ENCODE results near the gene LAMA2. TPM values are rescaled to one million over a fixed set of nuclear protein-coding genes. Genes with fewer than 3 reads are reported as not detected.
A peak's percentile ranks its signal among the peaks of the same experiment; 100 is the strongest.

LAMA2 gene
- polyA plus RNA-seq, 3 donors from 2014 or later, result 0.17 to 1.2 (median 0.34) TPM

GRCh38 chr6:129314575-129314974 is 431.6 kb downstream of the LAMA2 start:
- no peak overlapping the region for H3K4me3 Mint-ChIP-seq
- peaks cover 0 to 7% (median 1%) of the 10 kb centered on the region in 3 donors for H3K27me3 Mint-ChIP-seq (ENCODE audit: low read depth in 3 of 3)
- no peak for DNase-seq
- H3K9me3 Mint-ChIP-seq, result peaks cover 0 to 2% (median 0%) of the 10 kb centered on the region in 6 donors
- no peak overlapping the region for H3K27ac Mint-ChIP-seq
- H3K36me3 Mint-ChIP-seq, result peaks cover 22 to 26% (median 24%) of the 10 kb centered on the region in 3 donors
- peaks cover 13 to 22% of the 10 kb centered on the region in 2 donors for H3K4me1 Mint-ChIP-seq

GRCh38 chr6:129317931-129318820 is 435.2 kb downstream of the LAMA2 start:
- Mint-ChIP-seq H3K4me1 (peaks cover 8 to 17% of the 10 kb centered on the region in 2 donors), H3K4me3 (peak overlapping the region in 1 of 5 donors; percentile 2), H3K27me3 (ENCODE audit: low read depth in 3 of 3) (peaks cover 0 to 5% (median 3%) of the 10 kb centered on the region in 3 donors), H3K27ac (peak overlapping the region in 1 of 6 donors; percentile 46), H3K9me3 (peaks cover 0 to 2% (median 0%) of the 10 kb centered on the region in 6 donors), H3K36me3 (peaks cover 27 to 40% (median 29%) of the 10 kb centered on the region in 3 donors)
- DNase-seq, result no peak

DNA sequence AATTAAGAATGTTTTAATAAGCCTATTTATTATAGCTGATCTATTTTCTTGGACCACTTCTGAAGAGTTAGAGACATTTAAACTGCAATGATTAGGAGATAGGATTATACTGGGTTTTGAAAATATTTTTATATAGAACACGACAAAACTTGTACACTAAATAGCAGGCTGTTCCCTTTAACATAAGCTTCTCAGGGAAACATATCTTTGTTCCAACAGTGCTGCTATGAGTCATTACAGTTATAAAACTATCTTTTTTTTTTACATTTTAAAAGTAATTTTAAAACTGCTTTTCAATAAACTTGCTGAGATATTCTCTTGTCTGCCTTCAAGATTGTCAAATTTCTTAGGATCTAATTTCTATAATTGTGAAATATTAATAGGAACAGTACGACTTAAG is 438.0 kb downstream of the LAMA2 start:
- peaks cover 0 to 5% (median 2%) of the 10 kb centered on the region in 3 donors for H3K27me3 Mint-ChIP-seq (ENCODE audit: low read depth in 3 of 3)
- H3K27ac Mint-ChIP-seq, result no peak overlapping the region
- no peak for DNase-seq
- no peak overlapping the region for H3K4me3 Mint-ChIP-seq
- H3K4me1 Mint-ChIP-seq, result peaks cover 6 to 10% of the 10 kb centered on the region in 2 donors
- H3K36me3 Mint-ChIP-seq, result peaks cover 18 to 32% (median 23%) of the 10 kb centered on the region in 3 donors
- peaks cover 0 to 2% (median 0%) of the 10 kb centered on the region in 6 donors for H3K9me3 Mint-ChIP-seq

DNA sequence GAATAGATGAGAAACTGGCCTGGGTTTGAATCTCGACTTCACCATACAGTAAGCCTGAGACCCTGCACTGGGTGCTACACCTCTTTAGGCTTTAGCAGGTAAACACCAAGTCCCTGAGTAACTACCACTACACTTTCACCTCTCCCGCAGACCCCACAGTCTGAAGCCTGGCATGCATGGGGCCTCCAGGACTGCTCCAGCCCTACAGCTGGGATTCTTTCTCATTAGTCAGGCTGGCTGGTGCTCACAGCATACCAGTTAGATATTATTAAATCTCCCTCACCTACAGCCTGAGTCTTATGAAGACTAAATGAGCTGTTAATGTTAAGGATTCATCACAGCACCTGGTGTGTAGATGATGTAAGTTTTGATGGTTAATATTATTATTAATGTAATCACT is 438.4 kb downstream of the LAMA2 start:
- Mint-ChIP-seq H3K27ac (no peak overlapping the region), H3K36me3 (peaks cover 14 to 27% (median 19%) of the 10 kb centered on the region in 3 donors), H3K9me3 (no peaks in the 10 kb centered on the region), H3K4me3 (no peak overlapping the region), H3K27me3 (ENCODE audit: low read depth in 3 of 3) (peaks cover 0 to 5% (median 2%) of the 10 kb centered on the region in 3 donors), H3K4me1 (peaks cover 6 to 10% of the 10 kb centered on the region in 2 donors)
- DNase-seq, result no peak

- no peaks in the 10 kb centered on the region for H3K4me1 Mint-ChIP-seq
- peaks cover 0 to 3% (median 0%) of the 10 kb centered on the region in 3 donors for H3K27me3 Mint-ChIP-seq (ENCODE audit: low read depth in 3 of 3)
- H3K27ac Mint-ChIP-seq, result no peak overlapping the region
- H3K36me3 Mint-ChIP-seq, result peaks cover 12 to 28% (median 20%) of the 10 kb centered on the region in 3 donors
- peaks cover 0 to 2% (median 0%) of the 10 kb centered on the region in 6 donors for H3K9me3 Mint-ChIP-seq
- H3K4me3 Mint-ChIP-seq, result no peak overlapping the region
- DNase-seq, result no peak
Measured at GRCh38 chr6:129324345-129324744, 441.4 kb downstream of the LAMA2 start.

DNA sequence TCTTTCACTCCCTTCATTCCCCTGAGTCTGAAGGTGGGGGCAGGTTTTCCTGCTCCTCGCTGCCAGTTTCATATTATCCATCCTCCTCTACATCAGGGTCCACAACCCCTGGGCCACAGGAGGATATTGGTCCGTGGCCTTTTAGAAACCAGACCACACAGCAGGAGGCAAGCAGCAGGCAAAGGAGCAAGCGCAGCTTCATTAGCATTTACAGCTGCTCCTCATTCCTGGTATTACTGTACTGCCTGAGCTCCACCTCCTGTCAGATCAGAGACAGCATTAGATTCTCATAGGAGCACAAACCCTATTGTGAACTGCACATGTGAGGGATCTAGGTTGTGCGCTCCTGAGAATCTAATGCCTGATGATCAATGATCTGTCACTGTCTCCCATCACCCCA is 446.7 kb downstream of the LAMA2 start:
- Mint-ChIP-seq H3K36me3 (peaks cover 0 to 9% (median 9%) of the 10 kb centered on the region in 3 donors), H3K27ac (no peak overlapping the region), H3K4me1 (no peaks in the 10 kb centered on the region), H3K4me3 (no peak overlapping the region), H3K27me3 (ENCODE audit: low read depth in 3 of 3) (peaks cover 0 to 2% (median 0%) of the 10 kb centered on the region in 3 donors), H3K9me3 (peaks cover 0 to 2% (median 0%) of the 10 kb centered on the region in 6 donors)
- DNase-seq, result no peak

GRCh38 chr6:129331450-129332138 is 448.7 kb downstream of the LAMA2 start:
- Mint-ChIP-seq H3K4me1 (no peaks in the 10 kb centered on the region), H3K4me3 (no peak overlapping the region)

DNA sequence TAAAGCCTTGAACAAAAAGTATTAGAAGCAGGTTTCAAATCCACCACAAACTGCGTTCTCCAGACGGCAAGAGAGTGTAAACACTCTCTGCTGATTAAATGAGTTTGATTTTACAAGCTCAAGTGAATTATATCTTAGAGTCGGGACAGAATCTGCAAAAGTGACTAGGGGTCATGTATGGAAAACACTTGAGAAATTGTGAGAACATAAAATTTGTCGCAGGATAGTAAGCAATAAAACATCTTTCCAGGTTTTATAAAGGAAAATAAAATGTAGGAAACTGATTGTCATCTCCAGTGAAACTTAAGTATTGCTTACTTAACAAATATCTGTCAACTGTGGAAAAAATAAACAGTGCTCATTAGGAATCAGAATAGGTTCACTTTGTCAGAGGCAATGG is 452.9 kb downstream of the LAMA2 start:
- peaks cover 0 to 3% (median 0%) of the 10 kb centered on the region in 3 donors for H3K27me3 Mint-ChIP-seq (ENCODE audit: low read depth in 3 of 3)
- H3K9me3 Mint-ChIP-seq, result peaks cover 0 to 5% (median 0%) of the 10 kb centered on the region in 6 donors
- no peak overlapping the region for H3K27ac Mint-ChIP-seq

More at GRCh38 chr6:129331450-129332138, 448.7 kb downstream of the LAMA2 start:
- DNase-seq, result no peak
- H3K9me3 Mint-ChIP-seq, result peaks cover 0 to 2% (median 0%) of the 10 kb centered on the region in 6 donors
- peaks cover 0 to 2% (median 0%) of the 10 kb centered on the region in 3 donors for H3K27me3 Mint-ChIP-seq (ENCODE audit: low read depth in 3 of 3)
- H3K27ac Mint-ChIP-seq, result no peak overlapping the region
- peaks cover 0 to 10% (median 5%) of the 10 kb centered on the region in 3 donors for H3K36me3 Mint-ChIP-seq

GRCh38 chr6:129338683-129339082 is 455.7 kb downstream of the LAMA2 start:
- DNase-seq, result no peak
- H3K36me3 Mint-ChIP-seq, result peaks cover 3 to 14% (median 10%) of the 10 kb centered on the region in 3 donors
- H3K27me3 Mint-ChIP-seq (ENCODE audit: low read depth in 3 of 3), result peaks cover 0 to 3% (median 0%) of the 10 kb centered on the region in 3 donors
- peaks cover 0 to 5% (median 0%) of the 10 kb centered on the region in 6 donors for H3K9me3 Mint-ChIP-seq
- H3K4me1 Mint-ChIP-seq, result peaks cover 0 to 3% of the 10 kb centered on the region in 2 donors
- no peak overlapping the region for H3K4me3 Mint-ChIP-seq
- no peak overlapping the region for H3K27ac Mint-ChIP-seq

More for the DNA sequence above, 452.9 kb downstream of the LAMA2 start:
- peaks cover 0 to 14% (median 10%) of the 10 kb centered on the region in 3 donors for H3K36me3 Mint-ChIP-seq
- H3K4me1 Mint-ChIP-seq, result peaks cover 0 to 3% of the 10 kb centered on the region in 2 donors
- DNase-seq, result no peak
- no peak overlapping the region for H3K4me3 Mint-ChIP-seq

GRCh38 chr6:129340983-129341382 is 458.0 kb downstream of the LAMA2 start:
- H3K9me3 Mint-ChIP-seq, result peaks cover 0 to 5% (median 0%) of the 10 kb centered on the region in 6 donors
- no peak for DNase-seq
- no peak overlapping the region for H3K27ac Mint-ChIP-seq
- peaks cover 13 to 25% (median 18%) of the 10 kb centered on the region in 3 donors for H3K36me3 Mint-ChIP-seq
- no peak overlapping the region for H3K4me3 Mint-ChIP-seq
- H3K4me1 Mint-ChIP-seq, result peaks cover 0 to 3% of the 10 kb centered on the region in 2 donors
- peaks cover 0 to 4% (median 3%) of the 10 kb centered on the region in 3 donors for H3K27me3 Mint-ChIP-seq (ENCODE audit: low read depth in 3 of 3)

DNA sequence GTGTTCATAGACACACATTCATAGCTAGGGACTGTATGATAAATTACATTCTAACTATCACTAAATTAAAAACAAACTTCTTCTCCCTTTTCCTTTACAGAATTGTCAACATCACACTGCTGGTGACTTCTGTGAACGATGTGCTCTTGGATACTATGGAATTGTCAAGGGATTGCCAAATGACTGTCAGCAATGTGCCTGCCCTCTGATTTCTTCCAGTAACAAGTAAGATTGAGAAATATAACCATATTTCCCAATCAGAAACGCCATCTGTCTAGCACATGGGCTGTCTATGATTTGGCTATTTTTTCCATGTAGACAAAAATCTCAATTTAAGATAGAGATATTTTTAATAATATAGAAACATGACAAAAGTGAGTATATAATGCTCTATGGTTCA is 459.3 kb downstream of the LAMA2 start:
- peaks cover 0 to 6% (median 3%) of the 10 kb centered on the region in 3 donors for H3K27me3 Mint-ChIP-seq (ENCODE audit: low read depth in 3 of 3)
- H3K27ac Mint-ChIP-seq, result no peak overlapping the region
- H3K36me3 Mint-ChIP-seq, result peaks cover 13 to 31% (median 18%) of the 10 kb centered on the region in 3 donors
- H3K4me1 Mint-ChIP-seq, result no peaks in the 10 kb centered on the region
- peaks cover 0 to 5% (median 0%) of the 10 kb centered on the region in 6 donors for H3K9me3 Mint-ChIP-seq
- no peak overlapping the region for H3K4me3 Mint-ChIP-seq
- DNase-seq, result no peak

- Mint-ChIP-seq H3K27me3 (ENCODE audit: low read depth in 3 of 3) (peaks cover 0 to 6% (median 3%) of the 10 kb centered on the region in 3 donors), H3K4me1 (no peaks in the 10 kb centered on the region), H3K27ac (no peak overlapping the region), H3K4me3 (no peak overlapping the region), H3K36me3 (peaks cover 13 to 32% (median 18%) of the 10 kb centered on the region in 3 donors), H3K9me3 (peaks cover 0 to 5% (median 0%) of the 10 kb centered on the region in 6 donors)
- no peak for DNase-seq
Measured at GRCh38 chr6:129342796-129343195, 459.9 kb downstream of the LAMA2 start.

DNA sequence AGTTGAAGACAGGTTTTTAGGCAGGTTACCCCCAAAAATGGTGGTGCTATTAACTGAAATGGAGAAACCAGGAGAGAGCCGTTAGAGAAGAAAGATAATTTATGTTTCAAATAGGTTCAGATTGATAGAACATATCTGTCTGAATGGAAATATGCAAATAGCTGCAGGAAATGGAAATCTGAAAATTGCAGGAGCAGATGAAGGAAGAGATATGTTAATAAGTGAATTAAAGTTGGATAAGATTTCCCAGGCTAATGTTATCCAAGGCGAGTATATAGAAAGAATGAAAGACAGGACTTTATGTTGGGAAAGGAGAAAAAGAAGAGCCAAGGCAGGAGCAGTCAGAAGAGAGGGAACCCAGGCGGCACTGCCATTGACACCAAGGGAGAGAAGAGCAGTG is 461.4 kb downstream of the LAMA2 start:
- Mint-ChIP-seq H3K36me3 (peaks cover 10 to 32% (median 13%) of the 10 kb centered on the region in 3 donors), H3K27me3 (ENCODE audit: low read depth in 3 of 3) (peaks cover 0 to 6% (median 0%) of the 10 kb centered on the region in 3 donors), H3K27ac (no peak overlapping the region), H3K4me3 (no peak overlapping the region), H3K9me3 (peaks cover 0 to 2% (median 0%) of the 10 kb centered on the region in 6 donors), H3K4me1 (no peaks in the 10 kb centered on the region)
- DNase-seq, result no peak

Measured in immature natural killer cell (primary cell).